ENCODE results near the gene MED12L.

DNA sequence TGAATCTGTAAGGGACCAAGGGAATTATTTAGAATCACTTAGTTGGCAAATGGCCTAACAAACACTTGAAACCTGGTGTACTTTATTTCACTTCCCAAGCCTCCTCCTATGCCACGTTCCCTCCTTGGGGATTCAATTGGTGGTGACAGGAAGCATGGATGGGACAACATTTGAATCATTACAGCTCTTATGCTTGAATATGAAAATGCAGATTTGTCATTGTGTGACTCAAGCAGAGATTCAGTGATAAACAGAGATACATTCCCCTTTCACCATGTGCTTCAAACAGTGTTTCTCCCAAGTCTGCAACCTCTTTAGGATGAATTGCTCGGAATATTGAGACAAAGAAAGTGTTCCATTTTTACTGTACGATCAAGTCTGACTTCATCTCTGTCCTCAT lies 32.7 kb upstream of the MED12L start:
- TF ChIP-seq ZFX (IDR thresholded peaks at IDR 0.05) (no peak), SIN3A (IDR thresholded peaks at IDR 0.05; ENCODE audit: low read depth) (no peak)
